ENCODE data around the gene MAP3K21.

MAP3K21 gene

DNA sequence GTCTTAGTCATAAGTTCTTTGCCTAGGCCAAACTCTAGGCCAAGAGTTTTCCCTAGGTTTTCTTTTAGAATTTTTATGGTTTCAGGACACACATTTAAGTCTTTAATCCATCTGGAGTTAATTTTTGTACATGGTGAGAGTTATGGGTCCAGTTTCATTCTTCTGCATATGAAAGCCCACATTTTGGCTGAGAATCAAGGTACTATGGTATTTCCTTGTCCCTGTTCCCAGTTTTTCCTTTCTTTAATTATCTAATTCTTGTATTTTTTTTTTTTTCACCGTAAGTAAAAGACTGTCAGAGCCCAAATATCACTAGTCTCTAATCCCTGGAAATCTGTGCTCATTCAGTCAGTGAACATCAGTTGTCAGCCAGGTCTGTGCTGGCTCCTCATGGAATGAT lies 105.4 kb downstream of the MAP3K21 start:
- Histone ChIP-seq H3K9me2 (replicated peaks; ENCODE audit: insufficient read depth, low read length) (no peaks in the 10 kb centered on the region), H3K36me3 (replicated peaks; ENCODE audit: insufficient read depth, low read length) (no peaks in the 10 kb centered on the region), H3K4me3 (ENCODE audit: low read length) (no peak overlapping the region), H3K4me1 (ENCODE audit: low read length) (no peaks in the 10 kb centered on the region), H3F3A (ENCODE audit: insufficient read depth, low read length) (no peaks in the 10 kb centered on the region), H3K27ac (ENCODE audit: low read length) (no peak overlapping the region), H3K79me2 (ENCODE audit: low read length) (no peaks in the 10 kb centered on the region), H4K20me1 (ENCODE audit: insufficient read depth, low read length) (no peaks in the 10 kb centered on the region), H2AFZ (ENCODE audit: low read length) (no peak overlapping the region), H3K9me3 (replicated peaks; ENCODE audit: insufficient read depth, low read length) (no peaks in the 10 kb centered on the region), H3K4me2 (ENCODE audit: low read depth, low read length) (no peak overlapping the region), H3K27me3 (replicated peaks; ENCODE audit: insufficient read depth, low read length) (no peaks in the 10 kb centered on the region), H3K9ac (ENCODE audit: low read length) (no peak overlapping the region)
- no peak for DNase-seq
- TF ChIP-seq EZH2phosphoT487 (IDR thresholded peaks at IDR 0.05; ENCODE audit: low read length) (no peak), CTCF (IDR thresholded peaks at IDR 0.05; ENCODE audit: low read length) (no peak), EZH2 (optimal IDR thresholded peaks at IDR 0.05; ENCODE audit: low read depth, low read length) (no peak)

DNA sequence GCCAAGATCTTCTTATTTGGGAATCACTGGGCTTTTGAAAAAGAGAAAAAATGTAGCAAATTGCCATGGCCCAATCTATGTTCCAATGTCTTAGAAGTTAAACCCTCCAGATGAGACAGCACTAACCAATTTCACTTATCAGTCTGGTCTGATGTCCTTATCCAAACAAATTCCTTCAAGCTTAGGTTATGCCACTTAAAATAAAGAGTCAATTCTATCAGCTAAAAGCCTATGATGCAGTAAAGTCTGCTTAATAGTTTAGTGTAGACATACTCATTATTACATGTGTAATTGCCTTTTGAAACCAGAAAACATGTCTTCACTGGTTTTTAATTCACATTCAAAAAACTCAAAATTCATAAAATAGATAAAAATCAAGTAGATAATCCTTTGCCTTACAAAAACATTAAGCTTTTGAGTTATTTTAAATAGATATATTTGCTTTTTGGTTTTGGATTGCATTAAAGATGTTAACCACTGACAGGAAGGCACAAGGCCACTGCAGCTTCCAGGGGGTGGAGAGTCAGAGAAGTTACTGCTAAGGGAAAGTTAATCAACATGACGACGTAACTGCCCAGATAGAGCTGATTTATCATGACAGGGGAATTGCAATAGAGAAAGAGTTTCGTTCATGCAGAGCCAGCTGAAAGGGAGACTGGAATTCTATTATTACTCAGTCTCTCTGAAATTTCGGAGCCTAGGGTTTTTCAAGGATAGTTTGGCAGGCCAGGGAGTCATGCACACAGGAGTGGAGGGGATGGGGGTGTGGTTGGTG lies 106.1 kb downstream of the MAP3K21 start:
- Histone ChIP-seq H4K20me1 (ENCODE audit: insufficient read depth, low read length) (no peaks in the 10 kb centered on the region), H2AFZ (ENCODE audit: low read length) (no peak overlapping the region), H3F3A (ENCODE audit: insufficient read depth, low read length) (no peaks in the 10 kb centered on the region), H3K4me1 (ENCODE audit: low read length) (no peaks in the 10 kb centered on the region), H3K9me2 (replicated peaks; ENCODE audit: insufficient read depth, low read length) (no peaks in the 10 kb centered on the region), H3K9ac (ENCODE audit: low read length) (no peak overlapping the region), H3K4me3 (ENCODE audit: low read length) (no peak overlapping the region), H3K4me2 (ENCODE audit: low read depth, low read length) (no peak overlapping the region), H3K36me3 (replicated peaks; ENCODE audit: insufficient read depth, low read length) (no peaks in the 10 kb centered on the region), H3K79me2 (ENCODE audit: low read length) (no peaks in the 10 kb centered on the region), H3K27me3 (replicated peaks; ENCODE audit: insufficient read depth, low read length) (no peaks in the 10 kb centered on the region), H3K27ac (ENCODE audit: low read length) (no peak overlapping the region), H3K9me3 (replicated peaks; ENCODE audit: insufficient read depth, low read length) (no peaks in the 10 kb centered on the region)
- DNase-seq, result no peak
- TF ChIP-seq EZH2phosphoT487 (IDR thresholded peaks at IDR 0.05; ENCODE audit: low read length), result no peak
- TF ChIP-seq CTCF (IDR thresholded peaks at IDR 0.05; ENCODE audit: low read length), result no peak
- TF ChIP-seq EZH2 (optimal IDR thresholded peaks at IDR 0.05; ENCODE audit: low read depth, low read length), result no peak
